ENCODE measurements around the gene COPS2.
"Not testable (repeated sequence)": the region's sequence is repeated elsewhere in the genome, so short reads cannot be mapped to it uniquely, and the experiment has no call there.

COPS2 gene

DNA sequence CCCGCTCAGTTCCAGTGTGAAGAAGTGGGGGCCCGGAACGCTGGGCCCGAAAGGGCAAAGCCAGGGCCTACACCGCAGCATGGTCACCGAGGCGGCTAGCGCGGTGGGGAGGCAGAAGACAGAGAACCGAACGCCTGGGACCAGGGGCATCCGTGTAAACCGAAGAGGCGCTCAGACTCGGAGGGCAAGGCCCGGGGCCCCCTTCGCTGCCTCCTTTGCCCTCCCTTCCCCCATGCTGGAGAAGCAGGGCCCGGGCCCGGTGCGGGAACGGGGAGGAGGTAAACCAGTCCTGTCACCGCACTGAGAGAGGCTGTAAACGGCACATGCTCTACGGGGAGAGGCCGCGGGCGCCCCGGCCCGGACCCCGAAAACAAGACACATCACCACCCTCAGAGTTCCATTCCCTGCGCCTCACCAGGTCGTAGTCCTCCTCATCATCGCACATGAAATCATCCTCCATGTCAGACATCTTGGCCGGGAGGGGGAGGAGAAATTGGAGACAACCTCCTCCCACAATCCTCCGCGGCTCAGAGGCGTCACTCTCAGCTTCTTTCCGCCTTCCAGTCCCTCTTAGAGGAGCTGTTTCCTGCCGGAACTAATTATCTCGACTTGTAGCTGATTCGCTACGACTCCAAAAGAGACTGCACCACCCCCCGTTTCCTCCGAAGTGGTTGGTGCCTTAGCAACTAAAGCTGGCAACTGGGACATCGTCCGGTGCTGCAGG is at the start of gene COPS2:
Gene COPS2 (minus strand): TSS at position 490 of the 724 bp plus-strand sequence. CDS start 21 bp downstream, at position 469.
- DNase-seq, result peak; percentile 99

DNA sequence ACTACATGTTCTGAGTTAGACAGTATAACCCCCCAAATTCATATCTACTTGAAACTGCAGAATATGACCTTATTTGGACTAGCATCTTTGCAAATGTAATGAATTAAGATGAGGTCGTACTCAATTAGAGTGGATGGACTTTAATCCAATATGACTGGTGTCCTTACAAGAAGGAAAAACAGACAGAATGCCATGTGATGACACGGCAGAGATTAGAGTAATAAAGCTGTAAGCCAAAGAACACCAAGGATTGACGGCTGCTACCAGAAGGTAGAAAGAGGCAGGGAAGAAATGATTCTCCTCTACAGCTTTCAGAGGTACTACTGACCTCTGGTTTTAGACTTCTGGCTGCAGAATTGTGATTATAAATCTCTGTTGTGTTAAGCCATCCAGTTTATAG is 44.9 kb upstream of the COPS2 start:
- DNase-seq, result peak; percentile 80

DNA sequence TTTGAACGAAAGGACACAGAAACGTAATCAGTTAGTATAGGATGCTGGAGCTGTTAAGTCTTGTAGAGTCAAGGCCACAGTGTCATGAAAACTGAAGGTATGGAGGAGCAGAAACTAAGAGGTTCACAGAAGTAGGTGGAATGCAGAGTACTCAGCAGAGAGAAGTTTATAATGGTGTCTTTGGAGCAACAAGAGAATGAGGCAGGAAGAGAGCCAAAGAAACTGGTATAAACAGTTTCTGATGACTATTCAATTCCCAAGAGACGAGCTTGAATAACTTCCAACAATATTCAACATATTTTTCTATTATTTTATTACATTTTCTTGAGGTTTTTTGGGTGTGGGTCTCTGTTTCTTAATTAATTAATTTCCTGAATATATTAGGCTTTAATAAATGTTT is 44.3 kb upstream of the COPS2 start:
- no peak for DNase-seq

DNA sequence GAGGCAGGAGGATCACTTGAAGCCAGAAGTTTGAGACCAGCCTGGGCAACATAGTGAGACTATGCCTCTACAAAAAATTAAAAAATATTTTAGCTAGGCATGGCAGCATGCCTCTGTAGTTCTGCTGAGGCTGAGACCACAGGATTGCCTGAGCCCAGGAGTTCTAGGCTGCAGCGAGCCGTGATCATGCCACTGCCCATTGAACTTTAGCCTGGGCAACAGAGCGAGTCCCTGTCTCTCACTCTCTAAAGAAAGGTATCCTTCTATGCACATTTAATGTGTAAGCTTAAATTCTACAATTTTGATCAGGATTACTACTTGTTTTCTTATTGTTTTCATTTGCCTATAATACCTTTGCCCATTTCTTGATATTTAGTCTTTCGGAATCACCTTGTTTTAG is 41.5 kb upstream of the COPS2 start:
- DNase-seq, result no peak

DNA sequence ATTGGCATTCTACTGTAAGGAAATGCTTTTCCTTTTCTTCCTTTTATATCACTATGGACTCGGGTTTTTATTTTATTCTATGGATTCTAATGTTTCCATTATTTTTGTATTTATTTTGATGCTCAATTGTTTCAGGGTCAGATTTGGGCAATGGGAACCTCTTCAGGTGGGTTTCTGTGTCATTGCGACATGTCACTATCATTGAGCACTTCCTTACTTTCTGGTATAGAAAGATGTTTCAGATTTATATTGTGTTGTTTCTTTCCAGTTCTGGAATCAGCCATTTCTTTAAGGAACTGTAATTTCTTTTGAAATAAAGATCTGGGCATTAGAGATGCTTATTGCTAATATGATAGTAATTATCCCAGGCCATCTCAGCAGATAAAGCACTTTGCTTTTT is 36.5 kb upstream of the COPS2 start:
- no peak for DNase-seq

DNA sequence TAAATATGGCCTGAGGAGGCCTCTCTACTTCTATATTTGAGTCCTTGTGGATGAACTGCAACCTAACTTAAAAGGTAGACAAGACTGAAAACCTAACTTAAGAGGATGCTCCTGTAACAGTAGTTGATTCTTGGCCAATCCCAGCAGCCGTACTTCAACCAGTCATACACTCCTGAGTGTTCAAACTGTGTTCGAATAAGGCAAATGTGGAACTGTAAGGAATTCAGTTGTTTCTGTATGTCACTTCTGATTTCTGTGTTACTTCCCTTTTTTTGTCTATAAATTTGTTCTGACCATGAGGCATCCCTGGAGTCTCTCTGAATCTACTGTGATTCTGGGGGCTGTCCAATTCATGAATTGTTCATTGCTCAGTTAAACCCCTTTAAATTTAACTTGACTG is 35.2 kb upstream of the COPS2 start:
- no peak for DNase-seq

DNA sequence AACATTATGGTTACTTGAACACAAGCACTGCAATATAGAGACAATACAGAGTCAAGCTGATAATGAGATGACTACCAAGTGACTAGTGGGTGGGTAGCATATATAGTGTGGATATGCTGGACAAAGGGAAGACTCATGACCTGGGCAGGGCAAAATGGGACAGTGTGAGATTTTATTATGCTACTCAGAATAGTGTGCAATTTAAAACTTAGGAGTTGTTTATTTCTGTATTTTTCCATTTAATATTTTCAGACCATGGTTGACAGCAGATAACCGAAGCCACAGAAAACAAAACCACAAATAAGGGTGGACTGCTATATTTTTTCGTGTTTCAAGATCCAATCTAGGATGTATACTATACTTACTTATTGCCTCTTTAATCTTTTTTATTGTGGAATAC is 34.2 kb upstream of the COPS2 start:
- no peak for DNase-seq

DNA sequence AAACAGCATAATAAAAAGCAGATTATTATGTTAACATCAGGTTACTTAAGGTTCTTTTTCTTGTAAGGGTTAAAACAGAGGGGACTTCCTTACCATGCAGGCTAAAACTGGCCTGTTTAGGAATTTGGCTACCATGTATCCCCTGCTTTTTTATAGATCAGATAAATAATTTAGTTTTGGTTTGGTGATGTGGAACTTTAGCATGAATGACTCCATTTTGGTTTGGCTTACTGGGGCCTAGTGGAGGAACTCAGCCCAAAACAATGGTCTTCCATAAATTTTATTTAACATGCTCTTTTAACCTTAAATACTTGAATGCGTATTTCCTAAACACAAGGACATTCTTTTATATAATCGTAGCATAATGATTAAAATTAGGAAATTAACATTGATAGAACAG is 33.5 kb upstream of the COPS2 start:
- DNase-seq, result no peak

DNA sequence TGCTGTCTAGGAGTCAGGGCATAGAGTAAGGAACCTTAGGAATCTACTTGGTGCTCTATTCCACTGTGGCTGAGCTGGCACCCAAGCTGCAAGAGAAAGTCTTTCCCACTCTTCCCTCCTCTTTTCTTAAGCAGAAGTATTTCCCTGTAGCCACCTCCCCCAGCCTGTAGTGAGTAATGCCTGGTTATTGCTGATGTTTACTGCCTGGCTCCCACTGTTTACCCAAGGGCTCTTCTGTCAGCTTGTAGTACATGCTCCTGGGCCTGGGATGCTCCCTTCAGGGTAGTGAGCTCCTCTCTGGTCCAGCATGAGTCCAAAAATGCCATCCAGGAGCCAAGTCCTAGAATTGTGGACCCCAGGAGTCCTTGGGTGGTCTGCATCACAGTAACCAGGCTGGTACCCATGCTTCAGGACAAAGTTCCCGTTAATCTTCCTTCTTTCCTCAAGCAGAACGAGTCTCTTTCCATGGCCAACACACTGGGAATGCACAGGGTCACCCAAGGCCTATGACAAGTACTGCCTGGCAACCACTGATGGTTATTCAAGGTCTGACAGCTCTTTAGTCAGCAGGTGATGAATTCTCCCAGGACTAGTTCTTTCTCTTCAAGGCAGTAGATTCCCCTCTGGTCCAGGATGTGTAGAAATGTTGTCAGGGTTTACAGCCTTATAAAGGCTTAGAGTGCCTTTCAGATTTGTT is 32.3 kb upstream of the COPS2 start:
- DNase-seq, result no peak

DNA sequence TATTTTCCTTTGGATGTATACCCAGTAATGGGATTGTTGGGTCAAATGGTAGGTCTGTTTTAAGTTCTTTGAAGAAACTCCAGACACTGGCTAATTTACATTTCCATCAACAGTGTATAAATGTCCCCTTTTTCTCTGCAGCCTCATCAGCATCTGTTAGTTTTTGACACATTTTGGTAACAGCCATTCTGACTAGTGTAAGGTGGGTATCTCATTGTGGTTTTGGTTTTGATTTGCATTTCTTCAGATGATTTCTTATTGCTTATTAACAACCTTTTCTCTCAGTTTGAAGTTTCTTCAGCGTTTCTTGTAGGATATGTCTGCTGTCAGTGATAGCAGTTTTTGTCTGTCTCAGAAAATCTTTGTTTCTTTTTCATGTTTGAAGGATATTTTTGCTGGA is 30.1 kb upstream of the COPS2 start:
- DNase-seq, result no peak

DNA sequence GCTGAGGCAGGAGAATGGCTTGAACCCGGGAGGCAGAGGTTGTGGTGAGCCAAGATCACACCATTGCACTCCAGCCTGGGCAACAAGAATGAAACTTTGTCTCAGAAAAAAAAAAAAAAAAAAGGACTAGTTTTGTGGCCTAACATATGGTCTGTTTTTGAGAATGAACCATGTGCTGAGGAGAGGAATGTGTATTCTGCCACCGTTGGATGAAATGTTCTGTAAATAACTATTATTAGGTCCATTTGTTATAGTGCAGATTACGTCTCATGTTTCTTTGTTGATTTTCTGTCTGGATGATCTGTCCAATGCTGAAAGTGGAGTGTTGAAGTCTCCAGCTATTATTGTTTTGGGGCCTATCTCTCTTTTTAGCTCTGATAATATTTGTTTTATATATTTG is 28.3 kb upstream of the COPS2 start:
- not testable (repeated sequence) for DNase-seq

DNA sequence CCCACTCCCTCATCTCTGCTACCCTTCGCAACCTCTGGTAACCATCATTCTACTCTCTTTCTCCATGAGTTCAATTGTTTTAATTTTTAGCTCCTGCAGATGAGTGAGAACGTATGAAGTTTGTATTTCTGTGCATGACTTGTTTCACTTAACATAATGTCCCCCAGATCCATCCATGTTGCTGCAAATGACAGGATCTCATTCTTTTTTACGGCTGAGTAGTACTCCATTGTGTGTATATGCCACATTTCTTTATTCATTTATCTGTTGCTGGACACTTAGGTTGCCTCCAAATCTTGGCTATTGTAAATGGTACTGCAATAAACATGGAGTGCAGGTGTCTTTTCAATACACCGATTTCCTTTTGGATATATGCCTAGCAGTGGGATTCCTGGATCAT is 26.7 kb upstream of the COPS2 start:
- no peak for DNase-seq

DNA sequence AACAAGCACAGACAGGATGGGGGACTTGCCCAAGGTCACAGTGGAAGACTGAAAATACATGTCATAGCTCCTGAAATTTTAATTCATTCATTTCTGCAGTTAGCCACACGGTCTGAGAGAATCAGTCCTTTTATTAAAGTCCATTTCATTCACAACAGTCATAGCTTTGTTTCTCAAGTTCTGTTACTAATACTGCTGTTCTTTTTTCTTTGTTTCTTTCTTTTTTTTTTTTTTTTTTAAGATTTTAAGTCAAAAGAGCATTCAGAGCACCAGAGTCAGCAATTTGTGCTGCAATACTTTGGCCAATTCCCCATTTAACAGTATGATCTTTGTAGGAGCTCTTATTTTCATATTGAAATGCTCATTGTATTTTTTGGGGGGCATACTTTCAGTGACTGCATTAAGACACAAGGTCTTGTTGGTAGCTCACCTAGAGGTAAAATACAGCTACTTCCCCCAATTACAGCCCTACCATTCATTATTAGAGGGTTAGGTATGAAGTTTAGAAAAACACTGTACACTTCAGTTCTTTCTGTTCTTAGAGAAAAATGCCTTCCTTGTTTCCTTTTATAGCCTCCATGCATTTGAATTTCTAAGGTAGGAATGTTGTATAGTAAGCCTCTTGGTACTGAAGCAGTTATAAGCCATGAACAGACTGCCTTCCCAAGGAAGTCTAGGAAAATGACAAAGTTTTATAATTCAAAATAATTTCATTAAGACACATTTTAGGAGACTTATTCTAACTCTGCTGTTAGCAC is 24.2 kb upstream of the COPS2 start:
- no peak for DNase-seq

DNA sequence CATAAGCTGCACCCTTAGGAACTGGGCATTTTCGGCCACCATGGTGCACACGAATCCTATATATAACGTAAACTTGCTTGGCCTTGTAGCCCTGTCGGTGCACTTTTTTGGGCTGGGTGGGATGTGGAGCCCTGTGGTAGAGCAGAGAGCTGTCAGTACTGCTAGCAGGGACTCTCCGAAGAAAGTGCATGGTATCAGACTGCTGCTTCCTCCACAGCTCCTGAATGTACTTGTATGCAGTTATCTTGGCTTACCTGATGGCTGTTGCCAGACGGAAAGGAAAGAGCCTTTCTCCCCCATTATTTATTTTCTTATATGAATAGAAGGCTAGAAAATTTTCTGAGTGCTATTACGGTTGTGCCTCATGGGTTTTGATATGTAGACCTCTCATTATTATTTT is 23.1 kb upstream of the COPS2 start:
- DNase-seq, result no peak

DNA sequence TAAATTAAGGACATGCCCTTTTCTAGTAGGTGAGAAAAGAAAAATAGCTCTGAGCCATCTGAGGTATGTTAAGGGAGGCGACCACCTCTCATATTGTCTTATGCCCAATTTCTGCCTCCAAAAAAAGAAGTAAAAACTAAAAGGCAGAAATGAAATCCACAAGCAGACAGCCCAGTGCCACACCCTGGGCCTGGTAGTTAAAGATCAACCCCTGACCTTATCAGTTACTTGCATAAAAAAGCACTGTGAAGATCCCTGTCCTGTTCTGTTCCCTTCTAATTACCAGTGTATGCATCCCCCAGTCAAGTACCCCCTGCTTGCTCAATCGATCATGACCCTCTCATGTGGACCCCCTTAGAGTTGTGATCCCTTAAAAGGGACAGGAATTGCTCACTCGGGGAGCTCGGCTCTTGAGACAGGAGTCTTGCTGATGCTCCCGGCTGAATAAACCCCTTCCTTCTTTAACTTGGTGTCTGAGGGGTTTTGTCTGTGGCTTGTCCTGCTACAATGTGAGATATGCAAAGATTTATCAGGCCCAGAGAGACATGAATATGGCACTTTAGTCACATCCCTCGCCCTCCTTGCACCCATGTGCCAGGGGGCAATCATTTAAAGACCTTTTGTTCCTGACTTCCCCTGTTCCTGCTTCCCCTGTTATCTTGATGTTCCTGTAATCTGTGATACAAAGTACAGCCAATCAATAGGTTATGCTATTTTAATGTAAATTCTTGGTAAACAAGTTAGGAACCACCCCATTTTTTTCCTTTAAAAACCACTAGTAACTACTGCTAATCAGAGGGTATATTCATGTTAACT is 20.4 kb upstream of the COPS2 start:
- DNase-seq, result not testable (repeated sequence)

DNA sequence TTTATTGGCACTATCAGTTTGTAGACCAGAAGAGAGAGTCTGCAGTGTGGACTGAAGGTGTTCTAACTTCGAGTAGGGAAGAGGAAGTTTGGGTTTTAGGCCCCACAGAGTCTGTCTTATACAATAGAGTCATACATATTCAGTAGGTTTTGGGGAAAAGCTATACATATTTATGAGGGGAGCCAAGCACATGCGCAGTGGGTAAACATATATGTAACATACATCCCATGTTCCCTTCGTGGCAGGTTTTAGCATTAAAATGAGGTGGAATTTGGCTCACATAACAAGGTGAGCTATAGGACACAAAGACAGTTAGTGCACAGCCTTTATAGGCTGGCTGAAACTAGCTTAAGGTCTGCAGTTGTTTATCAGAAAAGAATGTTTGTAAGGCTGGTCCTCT is 19.5 kb upstream of the COPS2 start:
- no peak for DNase-seq

DNA sequence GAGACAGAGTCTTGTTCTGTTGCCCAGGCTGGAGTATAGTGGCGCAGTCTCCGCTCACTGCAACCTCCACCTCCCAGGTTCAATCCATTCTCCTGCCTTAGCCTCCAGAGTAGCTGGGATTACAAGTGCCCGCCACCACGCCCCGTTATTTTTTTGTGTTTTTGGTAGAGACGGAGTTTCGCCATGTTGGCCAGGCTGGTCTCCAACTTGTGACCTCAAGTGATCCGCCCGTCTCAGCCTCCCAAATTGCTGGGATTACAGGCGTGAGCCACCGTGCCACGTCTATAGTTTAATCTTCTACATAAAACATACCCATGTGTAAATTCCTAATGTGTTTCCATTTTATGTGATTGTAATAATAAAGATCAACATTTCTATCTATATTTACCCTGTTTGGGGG is 16.4 kb upstream of the COPS2 start:
- DNase-seq, result no peak

DNA sequence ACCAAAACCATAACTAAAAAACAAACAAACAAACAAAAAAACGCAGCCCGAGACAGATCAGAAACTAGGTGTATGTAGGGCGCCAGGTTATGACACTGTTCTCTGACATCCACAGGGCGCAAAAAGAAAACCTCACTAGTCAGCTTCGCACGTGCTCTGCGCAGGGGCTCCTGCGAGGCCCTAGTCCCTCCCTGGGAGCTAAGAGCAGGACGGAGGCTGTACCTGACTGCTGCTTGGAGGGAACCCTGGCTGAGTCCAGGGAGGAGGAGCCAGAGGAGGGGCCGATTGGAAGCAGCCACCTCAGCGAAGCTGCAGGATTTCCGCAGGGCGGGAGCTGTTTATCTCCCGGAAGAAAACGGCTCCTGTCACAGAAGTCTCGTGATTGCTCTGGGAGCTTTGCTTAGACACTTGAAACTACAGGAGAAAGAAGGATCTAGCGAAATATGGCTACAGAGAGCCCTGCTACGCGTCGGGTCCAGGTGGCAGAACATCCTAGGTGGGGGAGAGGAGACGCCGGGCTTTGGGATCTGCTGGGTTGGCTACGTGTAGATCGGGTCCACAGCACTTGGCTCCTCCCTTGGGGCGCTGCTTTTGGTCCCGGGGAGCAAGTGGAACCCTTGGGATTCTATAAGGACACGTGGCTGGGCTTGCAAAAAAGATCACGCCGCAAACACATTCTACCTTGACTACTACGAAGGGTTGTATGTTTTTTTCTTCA is 14.6 kb upstream of the COPS2 start, which contains the start of gene GALK2:
Gene GALK2 (plus strand): TSS at position 368 of the 718 bp plus-strand sequence. CDS start 76 bp downstream, at position 444.
- peak; percentile 95 for DNase-seq

DNA sequence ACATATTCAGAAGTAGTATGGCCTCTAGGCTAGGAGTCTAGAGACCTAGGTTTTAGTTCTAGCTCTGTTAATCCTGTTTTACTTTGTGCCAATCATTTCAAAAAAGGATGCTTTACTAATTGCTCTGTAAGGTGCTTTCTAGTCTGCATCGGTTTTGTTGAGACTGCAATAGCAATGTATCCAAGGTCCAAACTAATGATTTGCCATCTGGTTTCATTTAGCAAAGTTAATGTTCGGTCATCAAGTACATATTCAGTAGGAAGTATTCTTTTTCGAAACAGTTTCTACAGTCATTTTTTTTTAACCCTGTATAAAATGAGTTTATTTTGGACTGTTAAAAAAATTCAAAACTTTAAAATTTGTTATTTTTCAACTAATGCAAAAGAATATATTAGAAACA is 12.6 kb upstream of the COPS2 start:
- no peak for DNase-seq

DNA sequence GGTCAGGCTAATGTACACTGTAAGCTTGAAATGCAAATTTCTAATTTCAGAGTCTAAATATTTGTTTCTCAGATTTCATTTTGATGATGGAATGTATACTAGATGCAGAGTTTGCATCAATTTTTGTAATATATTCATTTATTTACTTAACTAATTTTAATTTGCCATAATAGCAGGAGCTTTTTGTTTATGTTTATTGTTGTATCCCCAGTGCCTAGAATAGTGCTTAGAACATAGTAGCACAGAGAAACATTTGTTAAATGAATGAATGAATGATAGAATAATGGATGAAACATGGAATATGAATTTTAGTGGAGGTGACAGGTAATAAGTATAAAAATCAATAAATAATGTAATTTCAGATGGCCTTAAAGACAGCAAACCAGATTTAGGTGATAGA is 9.5 kb upstream of the COPS2 start:
- DNase-seq, result no peak

DNA sequence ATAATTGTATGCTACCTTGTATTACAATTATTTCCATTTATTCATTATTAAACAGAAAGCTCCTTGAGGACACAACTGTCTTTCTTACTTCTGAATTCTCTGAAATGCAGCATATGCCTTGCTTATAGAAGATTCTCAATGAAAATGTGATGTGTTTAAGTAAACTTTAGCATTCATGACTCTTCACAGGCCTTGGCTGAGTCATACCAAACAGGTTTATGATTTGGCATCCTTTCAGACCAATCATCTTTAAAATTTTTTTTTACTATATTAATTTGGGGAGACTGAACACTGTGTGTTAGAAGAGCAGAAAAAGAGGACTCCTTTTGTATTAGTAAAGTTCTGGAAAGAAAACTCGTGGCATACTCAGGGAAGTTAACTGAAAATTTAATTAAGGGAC is 8.3 kb upstream of the COPS2 start:
- no peak for DNase-seq
